HTR-8/SVneo (cell line): ENCODE measurements around the gene TIGIT.
A peak's percentile ranks its signal among the peaks of the same experiment; 100 is the strongest.
"Not testable (repeated sequence)": the region's sequence is repeated elsewhere in the genome, so short reads cannot be mapped to it uniquely, and the experiment has no call there.

Experiments used
- DNase-seq: peaks from one replicate; pipeline ENCODE4 v3.0.0; 2011; ENCODE audit warnings: low spot score, mixed read lengths; ENCODE audit not compliant: insufficient read length
- FAIRE-seq: peaks from 2 replicates; lab custom pipeline; 2011; peaks lifted over from hg19 to GRCh38; lab: Jason Lieb, UNC

TIGIT gene

DNA sequence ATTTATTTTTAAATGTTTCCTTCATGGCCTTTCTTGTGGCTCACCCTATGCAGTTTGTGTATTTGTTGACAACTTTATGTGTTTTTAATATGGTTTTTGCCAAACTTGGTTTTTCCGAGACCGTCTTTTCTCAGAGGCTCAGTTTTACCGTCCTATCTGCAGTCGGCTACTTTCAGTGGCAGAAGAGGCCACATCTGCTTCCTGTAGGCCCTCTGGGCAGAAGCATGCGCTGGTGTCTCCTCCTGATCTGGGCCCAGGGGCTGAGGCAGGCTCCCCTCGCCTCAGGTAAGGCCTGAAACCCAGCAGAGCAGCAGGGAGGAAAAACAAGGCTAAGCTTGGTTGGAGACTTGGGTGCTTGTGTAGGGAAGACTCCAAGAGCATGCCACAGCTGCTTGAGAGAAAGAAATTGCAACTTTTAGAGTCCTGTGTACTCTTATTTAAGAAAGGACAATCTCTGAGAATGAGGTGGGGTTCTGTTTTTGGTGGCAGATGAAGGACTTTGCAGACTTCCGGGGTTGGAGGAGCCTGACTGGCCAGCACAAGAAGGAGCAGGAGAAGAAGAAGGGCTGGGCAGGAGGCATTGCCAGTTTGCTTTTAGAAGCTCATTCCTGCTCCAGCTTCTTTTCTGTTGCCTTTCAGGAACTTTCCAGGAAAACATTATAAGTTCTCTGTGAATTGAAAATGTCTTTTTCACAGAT, at the start of gene TIGIT:
TSS of gene TIGIT (plus strand) at position 191 of the 698 bp plus-strand sequence. CDS start at position 225, 34 bp downstream.
- FAIRE-seq = no peak
- no peak for DNase-seq

DNA sequence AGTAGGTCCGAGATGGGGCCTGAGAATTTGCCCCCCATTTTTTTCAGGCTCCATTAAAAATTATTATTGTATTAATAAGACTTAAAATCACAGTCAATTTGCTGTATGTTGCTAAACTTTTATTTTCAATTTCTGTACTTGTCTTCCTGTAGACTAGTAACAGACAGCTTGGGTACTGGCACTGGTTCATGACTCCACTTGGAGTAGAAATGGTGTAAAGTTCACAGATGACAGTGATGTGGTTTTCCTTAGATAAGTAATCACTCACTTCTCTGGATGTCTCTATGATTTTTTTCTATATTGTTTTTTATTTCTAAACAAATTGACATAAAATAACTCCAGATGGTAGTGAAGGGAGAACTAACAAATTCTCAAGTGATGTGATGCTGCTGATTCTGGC, 40.9 kb upstream of the TIGIT start:
- DNase-seq = no peak
- no peak for FAIRE-seq

DNA sequence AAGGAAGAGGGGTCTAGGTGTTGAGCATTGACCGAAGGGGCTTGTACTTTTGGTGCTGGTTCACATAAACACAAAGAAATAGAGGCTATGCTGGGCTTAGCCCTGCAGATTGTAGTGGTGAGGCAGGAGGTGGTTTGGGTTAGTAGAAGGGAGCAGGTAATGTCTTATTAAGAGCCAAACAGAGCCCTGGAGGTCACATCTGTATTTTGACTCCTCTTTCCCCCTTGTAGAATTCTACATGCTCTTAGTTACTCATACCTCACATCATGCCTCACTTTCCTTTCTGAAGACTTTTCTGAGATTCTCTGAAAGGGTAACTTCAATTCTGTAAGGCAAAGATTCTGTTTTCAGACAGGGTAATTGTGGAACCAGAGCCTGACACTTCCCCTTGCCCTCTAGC, 40.3 kb upstream of the TIGIT start:
- FAIRE-seq = no peak
- no peak for DNase-seq

DNA sequence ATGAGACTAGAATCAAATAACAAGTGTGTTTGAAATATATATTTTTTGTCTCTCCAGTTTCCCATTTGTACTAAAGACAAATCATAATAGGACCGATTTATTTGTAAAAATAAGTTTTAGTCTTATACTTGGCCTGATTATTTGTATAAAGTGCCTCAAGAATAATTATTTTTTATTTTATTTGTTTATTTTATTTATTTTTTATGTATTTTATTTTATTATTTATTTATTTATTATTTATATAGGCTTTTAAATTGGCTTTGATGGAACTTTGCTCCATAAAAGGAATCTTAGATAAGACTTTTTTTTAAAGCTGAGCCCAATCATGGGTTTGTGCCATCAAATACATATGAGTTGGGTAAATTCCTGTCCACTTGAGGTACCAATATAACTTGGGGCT, 34.3 kb upstream of the TIGIT start:
- no peak for FAIRE-seq
- no peak for DNase-seq

DNA sequence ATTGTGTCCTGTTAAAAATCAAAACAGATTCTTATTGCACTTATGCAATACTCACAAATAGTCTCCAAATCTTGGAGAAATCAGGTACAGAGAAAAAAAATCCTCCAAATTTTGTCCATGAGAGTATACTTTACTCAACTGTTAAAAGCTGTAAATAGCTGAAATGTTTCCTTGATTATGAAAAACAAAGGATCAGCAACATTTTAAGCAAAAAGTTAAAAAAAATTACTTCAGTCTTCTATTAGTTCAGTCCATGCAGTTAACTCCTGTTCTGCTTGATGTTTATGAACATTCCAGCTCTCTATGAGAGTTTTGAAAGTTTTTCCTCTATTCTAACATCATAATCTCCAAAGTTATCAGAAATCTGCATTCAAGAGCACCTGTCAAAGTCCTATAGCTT, 33.7 kb upstream of the TIGIT start:
- no peak for FAIRE-seq
- DNase-seq = no peak

DNA sequence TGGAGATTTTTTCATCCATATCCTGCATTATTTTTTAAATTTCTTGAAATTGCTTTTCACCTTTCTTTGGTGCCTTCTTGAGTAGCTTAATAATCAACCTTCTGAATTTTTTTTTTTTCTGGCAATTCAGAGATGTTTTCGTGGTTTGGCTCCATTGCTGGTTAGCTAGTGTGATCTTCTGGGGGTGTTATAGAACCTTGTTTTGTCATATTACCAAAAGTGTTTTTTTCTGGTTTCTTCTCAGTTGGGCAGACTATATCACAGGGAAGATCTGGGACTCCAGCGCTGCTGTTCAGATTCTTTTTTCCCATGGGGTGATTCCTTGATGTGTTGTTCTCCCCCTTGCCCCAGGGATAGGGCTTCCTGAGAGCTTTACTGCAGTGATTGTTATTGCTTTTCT, 23.8 kb upstream of the TIGIT start:
- no peak for FAIRE-seq

DNA sequence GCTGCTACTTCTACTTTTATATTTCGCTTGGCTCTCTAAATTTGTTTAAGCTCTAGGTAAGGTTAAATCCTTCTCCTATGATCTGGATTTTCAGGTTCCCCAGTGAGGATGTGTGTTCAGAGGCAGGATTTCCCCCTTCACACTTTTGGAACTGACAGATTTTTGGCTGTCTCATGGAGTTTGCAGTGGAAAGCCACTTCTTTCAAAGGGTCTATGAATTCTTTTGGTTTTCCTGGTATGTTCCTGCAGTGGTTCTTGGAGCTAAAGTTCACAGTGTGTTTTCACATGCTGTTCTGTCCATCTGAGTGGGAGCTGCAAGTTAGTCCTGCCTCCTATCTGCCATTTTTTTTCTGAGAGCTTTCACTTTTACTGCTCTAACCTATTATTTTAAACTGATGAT, 21.6 kb upstream of the TIGIT start:
- FAIRE-seq = no peak
- no peak for DNase-seq

More for the DNA sequence above, 23.8 kb upstream of the TIGIT start:
- no peak for DNase-seq

DNA sequence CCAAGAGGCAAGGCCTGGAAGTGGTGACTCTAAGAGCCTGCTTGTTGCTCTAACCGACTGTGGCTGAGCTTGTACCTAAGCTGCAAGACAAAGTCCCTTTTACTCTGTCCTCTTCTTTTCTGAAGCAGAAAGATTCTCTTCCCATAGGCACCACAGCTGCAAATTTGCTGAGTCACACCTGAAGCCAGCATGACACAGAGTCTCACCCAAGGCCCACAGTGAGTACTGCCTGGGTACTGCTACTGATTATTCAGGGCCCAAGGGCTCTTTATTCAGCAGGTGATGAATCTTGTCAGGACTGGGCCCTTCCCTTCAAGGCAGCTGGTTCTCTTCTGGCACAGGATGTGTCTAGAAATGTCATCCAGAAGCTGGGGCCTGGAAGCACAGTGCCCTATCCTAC, 18.9 kb upstream of the TIGIT start:
- DNase-seq = no peak
- FAIRE-seq = no peak

DNA sequence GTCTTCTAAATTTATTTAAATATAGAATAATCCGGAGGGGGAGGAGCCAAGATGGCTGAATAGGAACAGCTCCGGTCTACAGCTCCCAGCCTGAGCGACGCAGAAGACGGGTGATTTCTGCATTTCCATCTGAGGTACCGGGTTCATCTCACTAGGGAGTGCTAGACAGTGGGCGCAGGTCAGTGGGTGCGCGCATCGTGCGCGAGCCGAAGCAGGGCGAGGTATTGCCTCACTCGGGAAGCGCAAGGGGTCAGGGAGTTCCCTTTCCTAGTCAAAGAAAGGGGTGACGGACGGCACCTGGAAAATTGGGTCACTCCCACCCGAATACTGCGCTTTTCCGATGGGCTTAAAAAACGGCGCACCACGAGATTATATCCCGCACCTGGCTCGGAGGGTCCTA, 17.0 kb upstream of the TIGIT start:
- not testable (repeated sequence) for FAIRE-seq

DNA sequence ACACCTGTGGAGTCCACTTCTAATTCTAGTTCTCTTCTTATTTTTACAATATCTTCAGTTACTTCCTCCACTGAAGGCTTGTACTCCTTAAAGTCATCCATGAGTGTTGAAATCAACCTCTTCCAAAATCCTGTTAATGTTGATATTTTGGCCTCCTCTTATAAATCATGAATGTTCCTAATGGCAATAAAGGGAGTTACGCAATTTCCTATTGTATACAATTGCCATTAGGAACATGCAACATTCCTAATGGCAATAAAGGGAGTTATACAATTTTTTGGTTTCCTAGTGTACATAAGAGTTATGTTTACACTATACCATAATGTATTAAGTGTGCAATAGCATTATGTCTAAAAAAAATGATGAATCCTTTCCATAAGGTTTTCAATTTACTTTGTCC, 9.2 kb upstream of the TIGIT start:
- FAIRE-seq (no peak), DNase-seq (no peak)

More for the DNA sequence above, 17.0 kb upstream of the TIGIT start:
- DNase-seq = not testable (repeated sequence)

DNA sequence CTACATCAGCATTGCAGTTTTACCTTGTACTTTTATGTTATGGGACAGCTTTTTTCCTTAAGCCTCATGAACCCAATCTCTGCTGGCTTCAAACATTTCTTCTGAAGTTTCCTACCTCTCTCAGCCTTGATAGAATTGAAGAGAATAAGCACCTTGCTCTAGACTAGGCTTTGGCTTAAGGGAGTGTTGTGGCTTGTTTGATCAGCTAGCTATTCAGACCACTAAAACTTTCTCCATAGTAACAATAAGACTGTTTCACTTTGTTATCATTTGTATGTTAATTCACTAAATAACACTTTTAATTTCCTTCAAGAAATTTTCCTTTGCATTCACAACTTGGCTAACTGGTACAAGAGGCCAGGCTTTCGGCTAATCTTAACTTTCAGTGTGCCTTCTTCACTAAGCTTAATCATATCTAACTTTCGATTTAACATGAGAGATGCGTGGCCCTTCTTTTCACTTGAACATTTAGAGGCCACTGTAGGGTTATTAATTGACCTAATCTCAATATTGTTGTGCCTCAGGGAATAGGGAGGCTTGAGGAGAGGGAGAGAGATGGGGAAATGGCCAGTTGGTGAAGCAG, 8.1 kb upstream of the TIGIT start:
- no peak for DNase-seq
- FAIRE-seq = no peak

DNA sequence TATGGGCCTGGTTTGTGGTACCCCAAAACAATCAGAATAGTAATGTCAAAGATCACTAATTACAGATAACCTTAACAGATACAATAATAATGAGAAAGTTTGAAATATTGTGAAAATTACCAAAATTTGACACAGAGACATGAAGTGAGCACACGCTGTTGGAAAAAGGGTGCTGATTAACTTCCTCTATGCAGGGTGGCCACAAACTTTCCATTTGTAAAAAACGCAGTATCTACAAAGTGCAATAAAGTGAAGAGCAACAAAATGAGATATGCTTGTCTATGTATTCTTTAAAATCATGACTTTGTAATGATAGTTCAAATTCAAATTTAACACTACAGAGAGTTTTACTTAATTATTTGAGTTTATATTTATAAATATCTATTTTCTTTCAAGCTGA, 7.6 kb upstream of the TIGIT start:
- no peak for FAIRE-seq
- DNase-seq = no peak

DNA sequence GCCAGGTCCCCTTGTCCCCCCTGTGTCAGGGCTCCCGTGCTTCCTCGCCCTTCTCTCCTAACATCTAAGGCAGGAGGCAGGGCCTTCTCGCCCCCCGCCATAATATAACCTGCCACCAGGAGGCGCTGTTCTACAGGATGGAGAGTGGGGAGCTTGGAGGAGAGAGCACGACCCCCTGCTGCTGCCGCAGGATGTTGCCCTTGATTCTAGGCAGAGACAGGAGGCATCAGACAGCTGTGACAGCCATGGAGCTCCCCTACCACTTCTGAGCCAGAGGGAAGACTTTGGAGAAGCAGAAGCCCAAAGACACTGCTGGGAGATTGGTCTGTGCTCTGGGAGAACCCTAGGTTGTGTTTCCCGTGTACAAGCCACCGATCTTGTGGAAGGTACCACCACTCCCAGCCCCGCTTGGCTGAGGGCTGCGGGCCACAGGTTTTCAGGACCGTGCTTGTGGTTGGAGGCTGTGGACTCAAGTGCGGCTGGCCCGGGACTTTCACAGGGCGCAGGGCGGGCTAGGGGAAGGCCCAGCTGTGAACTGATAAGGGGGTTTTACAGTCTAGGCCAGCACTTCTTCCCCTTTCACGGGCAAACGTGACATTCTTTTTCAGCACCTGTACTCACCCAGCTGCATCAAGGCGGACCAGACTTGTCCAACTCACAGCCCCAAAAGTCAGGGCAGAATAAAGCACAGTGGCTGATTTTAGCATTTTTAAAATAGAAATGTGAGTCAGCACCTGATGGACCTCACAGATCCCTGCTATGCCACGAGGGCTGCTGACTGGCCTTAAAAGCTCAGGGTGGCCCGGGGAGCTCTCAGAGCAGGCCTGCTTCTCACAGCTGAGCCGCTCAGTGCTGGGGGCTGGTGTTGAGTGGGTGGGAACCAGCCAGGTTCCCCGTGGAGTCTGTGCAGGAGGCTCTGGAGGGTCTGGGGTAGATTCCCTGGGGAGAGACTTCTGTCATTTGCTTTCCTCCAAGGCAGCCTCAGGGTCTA, 2.6 kb upstream of the TIGIT start:
- FAIRE-seq (no peak), DNase-seq (peak; percentile 41)

DNA sequence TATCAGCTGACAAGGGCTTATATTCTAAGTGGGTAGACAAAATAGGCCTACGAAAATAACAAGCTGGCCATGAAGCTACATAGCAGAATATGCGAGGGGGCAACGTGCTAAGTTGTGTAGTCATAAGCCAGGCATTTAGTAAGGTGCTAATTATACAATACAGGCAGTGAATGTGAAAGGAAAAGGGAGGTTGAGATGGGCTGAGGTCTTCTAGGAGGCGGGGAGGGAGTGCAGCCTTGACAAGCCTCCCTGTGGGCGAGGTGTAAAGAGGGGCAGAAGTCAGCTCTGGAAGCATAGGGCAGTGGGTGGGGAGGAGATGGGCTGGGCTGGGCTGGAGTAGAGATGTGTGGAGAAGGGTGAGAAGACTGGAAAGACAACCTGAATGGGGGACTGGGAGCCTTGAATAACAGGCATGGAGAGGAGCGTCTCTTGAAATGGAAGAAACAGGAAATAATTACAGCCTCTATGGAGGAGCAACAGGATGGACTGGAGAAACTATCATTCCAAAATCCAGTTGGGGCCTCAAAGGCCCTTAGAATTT, 1.2 kb downstream of the TIGIT start:
- no peak for FAIRE-seq
- no peak for DNase-seq

DNA sequence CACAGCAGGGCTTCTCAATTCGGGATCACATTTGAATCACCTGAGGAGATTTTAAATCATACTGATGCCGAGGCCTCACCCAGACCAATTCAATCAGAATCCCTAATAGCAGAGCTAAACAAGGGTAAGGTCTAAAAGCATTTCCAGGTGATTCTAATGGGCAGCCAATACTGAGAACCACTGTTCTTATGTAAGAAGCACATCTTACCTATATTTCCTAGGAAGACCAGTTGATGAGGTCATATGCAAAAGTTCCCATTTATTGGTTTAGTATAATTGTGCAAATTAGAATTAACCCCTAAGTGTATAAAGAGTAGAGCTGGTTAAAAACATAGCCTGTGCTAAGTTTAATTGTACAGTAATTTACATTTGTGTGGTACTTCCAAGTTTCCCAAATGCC, 2.1 kb downstream of the TIGIT start:
- FAIRE-seq = no peak
- no peak for DNase-seq

DNA sequence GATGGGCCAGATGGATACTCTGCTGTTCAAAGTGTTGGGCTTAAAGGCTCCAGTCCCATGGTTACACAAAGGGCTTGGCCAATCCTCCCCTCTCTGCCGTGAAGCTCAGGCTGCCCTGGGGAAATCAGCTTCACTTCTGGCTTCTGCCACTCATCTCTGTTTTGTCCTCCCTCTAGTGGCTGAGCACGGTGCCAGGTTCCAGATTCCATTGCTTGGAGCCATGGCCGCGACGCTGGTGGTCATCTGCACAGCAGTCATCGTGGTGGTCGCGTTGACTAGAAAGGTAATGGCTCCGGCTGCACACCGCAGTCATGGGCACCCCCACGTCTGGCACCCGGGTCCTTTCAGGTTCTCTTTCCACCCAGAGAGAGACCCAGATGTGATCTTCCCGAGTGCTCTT, 5.6 kb downstream of the TIGIT start:
- FAIRE-seq = no peak
- DNase-seq = peak; percentile 25

DNA sequence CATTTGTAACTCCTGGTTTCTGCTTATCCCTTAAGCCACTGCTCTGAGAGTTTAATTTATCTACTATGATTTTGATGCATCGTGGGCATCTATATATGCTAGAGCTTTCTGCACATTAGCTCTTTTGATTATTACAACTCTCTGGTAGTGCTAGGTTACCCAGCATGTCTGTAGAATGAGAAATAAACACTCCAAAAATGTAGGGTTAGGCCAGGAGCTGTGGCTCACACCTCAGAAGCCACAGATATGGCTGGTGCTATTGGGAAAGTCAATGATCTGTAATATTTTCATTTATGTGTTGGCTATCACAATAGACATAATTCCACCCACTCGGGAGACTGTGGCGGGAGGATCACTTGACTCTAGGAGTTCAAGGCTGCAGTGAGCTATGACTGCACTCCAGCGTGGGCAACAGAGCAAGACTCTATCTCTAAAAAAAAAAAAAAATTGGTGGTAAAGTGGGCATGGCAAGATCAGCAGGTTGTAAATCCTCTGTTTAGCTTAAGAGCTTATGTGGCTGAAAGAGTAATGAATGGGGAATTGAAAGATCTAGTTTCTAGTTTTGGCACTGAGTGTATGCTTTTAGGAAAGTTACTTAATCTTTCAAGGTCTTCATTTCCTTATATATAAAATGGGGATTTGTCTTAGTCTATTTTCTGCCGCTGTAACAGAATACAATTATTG, 6.3 kb downstream of the TIGIT start:
- DNase-seq (no peak), FAIRE-seq (no peak)

DNA sequence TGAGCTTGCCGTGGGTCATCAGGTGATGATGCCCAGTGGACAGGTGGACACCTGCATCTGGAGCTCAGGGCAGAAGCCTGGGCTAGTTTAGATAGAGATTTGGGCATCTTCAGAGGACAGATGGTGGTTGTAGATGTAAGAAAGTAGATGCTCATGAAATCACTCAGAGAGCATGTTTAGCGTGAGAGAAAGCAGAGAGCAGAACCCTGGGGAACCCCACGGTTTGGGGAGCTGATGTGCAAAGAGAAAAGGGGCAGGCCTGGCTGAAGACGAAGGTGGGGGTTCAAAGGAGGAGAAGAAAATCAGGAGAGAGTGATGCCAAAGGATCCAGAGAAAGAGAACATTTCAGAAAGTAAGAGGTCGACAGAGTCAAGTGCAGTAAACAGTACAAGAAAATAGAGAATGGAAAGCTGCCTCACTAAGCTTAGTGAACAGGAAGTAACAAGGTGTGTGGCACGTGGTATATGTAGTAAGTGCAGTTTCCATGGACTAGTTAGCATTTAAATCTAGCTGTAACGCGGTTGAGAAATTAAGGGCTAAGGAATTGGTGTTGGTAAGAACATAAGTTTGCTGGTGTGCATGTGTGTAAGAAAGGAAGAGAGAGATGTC, 13.5 kb downstream of the TIGIT start:
- DNase-seq (no peak), FAIRE-seq (no peak)

DNA sequence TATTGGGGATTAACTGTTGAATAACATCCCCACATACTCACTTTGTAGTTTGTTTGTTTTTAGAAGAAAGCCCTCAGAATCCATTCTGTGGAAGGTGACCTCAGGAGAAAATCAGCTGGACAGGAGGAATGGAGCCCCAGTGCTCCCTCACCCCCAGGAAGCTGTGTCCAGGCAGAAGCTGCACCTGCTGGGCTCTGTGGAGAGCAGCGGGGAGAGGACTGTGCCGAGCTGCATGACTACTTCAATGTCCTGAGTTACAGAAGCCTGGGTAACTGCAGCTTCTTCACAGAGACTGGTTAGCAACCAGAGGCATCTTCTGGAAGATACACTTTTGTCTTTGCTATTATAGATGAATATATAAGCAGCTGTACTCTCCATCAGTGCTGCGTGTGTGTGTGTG, 14.0 kb downstream of the TIGIT start:
- FAIRE-seq (no peak), DNase-seq (no peak)

DNA sequence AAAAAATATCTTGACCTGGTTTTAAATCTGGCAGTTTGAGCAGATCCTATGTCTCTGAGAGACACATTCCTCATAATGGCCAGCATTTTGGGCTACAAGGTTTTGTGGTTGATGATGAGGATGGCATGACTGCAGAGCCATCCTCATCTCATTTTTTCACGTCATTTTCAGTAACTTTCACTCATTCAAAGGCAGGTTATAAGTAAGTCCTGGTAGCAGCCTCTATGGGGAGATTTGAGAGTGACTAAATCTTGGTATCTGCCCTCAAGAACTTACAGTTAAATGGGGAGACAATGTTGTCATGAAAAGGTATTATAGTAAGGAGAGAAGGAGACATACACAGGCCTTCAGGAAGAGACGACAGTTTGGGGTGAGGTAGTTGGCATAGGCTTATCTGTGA, 14.5 kb downstream of the TIGIT start:
- DNase-seq = no peak
- FAIRE-seq = no peak
